ENCODE measurements around the gene SAMD14. TPM values are rescaled to one million over a fixed set of nuclear protein-coding genes. Genes with fewer than 3 reads are reported as not detected.

The SAMD14 gene
- total and polyA plus RNA-seq, 5 donors, result 2.4 to 4.0 (median 3.3) TPM

DNA sequence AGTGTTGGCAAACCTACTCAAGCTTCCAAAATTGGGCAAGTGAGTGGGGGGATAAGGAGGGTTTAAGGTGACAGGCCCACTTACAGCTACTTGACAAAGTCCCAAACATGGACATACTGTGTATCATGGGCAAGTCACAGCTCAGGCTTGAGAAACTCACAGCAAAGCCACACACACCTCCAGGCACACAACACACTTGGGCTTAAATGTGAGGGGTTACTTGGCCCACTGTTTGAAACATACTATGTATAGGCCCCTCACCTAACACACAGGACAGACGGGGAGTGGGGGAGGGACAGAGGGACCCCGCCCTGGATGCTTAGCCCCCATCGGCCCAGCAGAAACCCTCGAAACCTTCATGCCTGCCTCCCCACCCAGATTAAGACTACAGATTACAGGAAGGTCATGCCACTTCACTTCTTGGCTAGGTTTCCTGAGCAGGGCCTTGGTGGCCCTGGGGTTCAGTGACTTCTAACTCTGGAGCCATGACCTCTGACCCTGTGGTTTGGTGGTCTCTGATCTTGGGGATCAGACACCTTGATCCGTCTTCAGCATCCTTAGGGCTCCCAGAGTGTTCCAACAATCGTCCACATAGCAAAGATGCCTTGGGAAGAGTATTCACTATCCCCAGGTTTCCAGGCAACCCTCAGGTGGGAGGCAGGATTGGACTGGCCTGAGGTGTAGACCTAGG lies 2.3 kb upstream of the SAMD14 start:
- Histone ChIP-seq H3K27me3 (ENCODE audit: control insufficient read depth, insufficient read depth) (no peaks in the 10 kb centered on the region), H3K4me1 (ENCODE audit: control insufficient read depth, insufficient read depth, low read length) (peaks cover 10% of the 10 kb centered on the region), H3K9me3 (ENCODE audit: control insufficient read depth, low read length) (no peaks in the 10 kb centered on the region), H3K27ac (ENCODE audit: low read length) (peak overlapping the region; percentile 90), H3K4me3 (ENCODE audit: low read length) (no peak overlapping the region)
- DNase-seq, result peak in 2 of 3 donors; percentile 16 to 39
- ATAC-seq, result no peak
- WGBS, result 85% methylated on average over 6 of the region's 6 CpGs
- intact Hi-C loops (cut with DNase I), result loop anchor here in 1 of 4 donors (10.0 kb wide), 1 partner anchor 63 kb away; no protein-coding TSS in a partner anchor

DNA sequence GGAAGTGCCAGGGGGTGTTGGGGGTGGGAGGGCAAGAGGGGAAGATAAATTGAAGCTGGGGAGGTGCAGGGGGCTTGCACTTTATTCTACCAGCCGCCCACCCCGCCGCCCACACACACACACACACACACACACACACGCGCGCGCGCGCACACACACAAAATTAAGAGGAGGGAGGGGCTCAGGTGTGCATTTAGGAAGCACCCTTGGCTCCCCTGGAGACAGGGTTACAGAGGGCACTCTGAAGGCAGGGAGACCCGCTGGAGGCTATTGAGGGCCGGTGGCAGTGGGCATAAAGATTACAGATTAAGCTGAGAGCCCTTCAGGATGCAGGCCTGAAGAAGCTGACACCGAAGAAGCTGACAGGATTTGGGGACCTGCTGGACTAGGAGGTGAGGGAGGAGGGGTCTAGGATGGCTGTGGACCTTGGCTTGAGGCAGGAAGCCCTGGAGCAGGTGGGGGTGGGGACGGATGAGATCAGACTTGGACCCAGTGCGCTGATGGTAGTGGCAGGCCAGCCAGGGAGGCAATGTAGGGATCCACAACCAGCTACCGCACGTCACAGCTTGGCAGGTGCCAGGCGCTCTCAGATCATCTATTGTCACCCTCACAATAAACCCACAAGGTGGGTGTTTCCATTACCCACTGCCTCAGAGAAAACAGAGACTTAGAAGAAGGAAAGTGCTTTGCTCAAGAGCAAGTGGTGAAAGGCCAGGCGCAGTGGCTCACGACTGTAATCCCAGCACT lies 772 bp upstream of the SAMD14 start:
- no peaks in the 10 kb centered on the region for H3K27me3 ChIP-seq (ENCODE audit: control insufficient read depth, insufficient read depth)
- DNase-seq (peak in 2 of 3 donors; percentile 44 to 47), ATAC-seq (no peak)
- H3K9me3 ChIP-seq (ENCODE audit: control insufficient read depth, low read length), result no peaks in the 10 kb centered on the region
- peaks cover 10% of the 10 kb centered on the region for H3K4me1 ChIP-seq (ENCODE audit: control insufficient read depth, insufficient read depth, low read length)
- WGBS, result 54% methylated on average over 19 of the region's 19 CpGs
- intact Hi-C loops (cut with DNase I), result loop anchor here in 1 of 4 donors (10.0 kb wide), 1 partner anchor 64 kb away; no protein-coding TSS in a partner anchor
- no peak overlapping the region for H3K4me3 ChIP-seq (ENCODE audit: low read length)
- no peak overlapping the region for H3K27ac ChIP-seq (ENCODE audit: low read length)

DNA sequence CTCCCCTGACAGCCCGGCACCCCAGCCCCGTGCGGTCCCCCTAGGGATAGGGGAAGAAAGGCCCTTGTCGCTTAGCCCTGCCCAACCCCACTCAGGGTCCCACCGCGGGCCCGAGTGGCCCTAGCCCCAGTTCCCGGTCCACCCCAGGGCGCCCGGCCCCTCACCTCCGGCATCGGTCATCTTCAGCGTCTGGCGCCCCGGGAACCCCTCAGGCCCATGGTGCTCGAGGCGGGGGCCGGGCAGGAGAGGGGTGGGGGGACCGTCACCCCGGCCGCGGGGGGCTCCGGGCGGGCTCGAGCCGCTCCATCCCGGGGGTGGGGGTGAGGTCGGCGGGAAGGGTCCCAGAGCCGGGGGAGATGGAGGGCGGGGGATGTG lies 620 bp downstream of the SAMD14 start:
- peaks cover 10% of the 10 kb centered on the region for H3K4me1 ChIP-seq (ENCODE audit: control insufficient read depth, insufficient read depth, low read length)
- H3K9me3 ChIP-seq (ENCODE audit: control insufficient read depth, low read length), result no peaks in the 10 kb centered on the region
- ATAC-seq, result peak; percentile 1 to 22
- peak overlapping the region; percentile 74 for H3K4me3 ChIP-seq (ENCODE audit: low read length)
- peak in 1 of 3 donors; percentile 62 for DNase-seq
- H3K27ac ChIP-seq (ENCODE audit: low read length), result no peak overlapping the region
- WGBS, result 3% methylated on average over 31 of the region's 31 CpGs
- H3K27me3 ChIP-seq (ENCODE audit: control insufficient read depth, insufficient read depth), result no peaks in the 10 kb centered on the region
- intact Hi-C loops (cut with DNase I), result no loop called here

DNA sequence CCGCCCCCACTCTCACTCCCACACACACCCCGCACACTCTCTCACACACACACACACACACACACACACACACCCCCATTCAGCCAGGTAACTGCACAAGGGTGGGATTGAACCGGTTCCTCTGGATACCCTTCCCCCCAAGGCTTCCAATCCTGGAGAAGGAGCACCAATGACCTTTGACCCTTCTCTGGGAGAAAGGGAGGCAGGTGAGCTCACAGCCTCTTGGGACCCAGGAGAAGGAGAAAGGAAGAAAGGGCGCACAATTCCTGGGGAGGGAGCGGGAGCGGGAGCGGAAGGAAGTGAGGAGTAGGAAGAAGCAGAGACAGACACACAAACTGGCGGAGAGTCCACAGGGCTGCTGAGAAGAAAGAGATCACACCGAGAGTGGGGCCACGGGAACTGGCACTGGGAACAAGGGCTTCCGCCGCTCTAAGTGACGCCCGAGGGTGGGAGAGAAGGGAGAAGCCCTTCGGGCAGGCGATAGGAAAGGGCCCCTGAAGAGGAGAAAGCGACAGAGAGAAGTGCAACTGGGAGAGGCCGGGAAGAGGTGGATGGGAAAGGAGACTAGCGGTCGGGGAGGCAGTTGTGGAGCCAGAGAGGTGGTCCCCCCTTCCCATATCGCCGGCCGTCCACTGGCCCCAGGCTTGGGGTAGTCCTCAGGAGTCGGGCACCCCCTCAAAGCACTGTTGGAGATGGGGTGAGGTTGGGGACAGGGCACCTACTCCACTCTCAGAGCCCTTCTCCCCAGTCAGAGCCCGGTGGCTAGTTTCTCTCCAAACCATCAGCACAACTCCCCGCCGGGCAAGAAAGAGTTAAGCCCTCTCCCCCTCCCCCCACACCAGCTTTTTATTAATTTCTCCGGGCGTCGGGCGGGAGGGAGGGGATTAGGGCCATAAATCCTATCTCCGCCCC lies 1.3 kb downstream of the SAMD14 start:
- Histone ChIP-seq H3K27ac (ENCODE audit: low read length) (no peak overlapping the region), H3K9me3 (ENCODE audit: control insufficient read depth, low read length) (no peaks in the 10 kb centered on the region), H3K27me3 (ENCODE audit: control insufficient read depth, insufficient read depth) (no peaks in the 10 kb centered on the region), H3K4me3 (ENCODE audit: low read length) (peak overlapping the region; percentile 74), H3K4me1 (ENCODE audit: control insufficient read depth, insufficient read depth, low read length) (peaks cover 10% of the 10 kb centered on the region)
- ATAC-seq, result no peak
- DNase-seq, result peak in 2 of 3 donors; percentile 45 to 46
- intact Hi-C loops (cut with DNase I), result no loop called here
- WGBS, result 15% methylated on average over 32 of the region's 32 CpGs

DNA sequence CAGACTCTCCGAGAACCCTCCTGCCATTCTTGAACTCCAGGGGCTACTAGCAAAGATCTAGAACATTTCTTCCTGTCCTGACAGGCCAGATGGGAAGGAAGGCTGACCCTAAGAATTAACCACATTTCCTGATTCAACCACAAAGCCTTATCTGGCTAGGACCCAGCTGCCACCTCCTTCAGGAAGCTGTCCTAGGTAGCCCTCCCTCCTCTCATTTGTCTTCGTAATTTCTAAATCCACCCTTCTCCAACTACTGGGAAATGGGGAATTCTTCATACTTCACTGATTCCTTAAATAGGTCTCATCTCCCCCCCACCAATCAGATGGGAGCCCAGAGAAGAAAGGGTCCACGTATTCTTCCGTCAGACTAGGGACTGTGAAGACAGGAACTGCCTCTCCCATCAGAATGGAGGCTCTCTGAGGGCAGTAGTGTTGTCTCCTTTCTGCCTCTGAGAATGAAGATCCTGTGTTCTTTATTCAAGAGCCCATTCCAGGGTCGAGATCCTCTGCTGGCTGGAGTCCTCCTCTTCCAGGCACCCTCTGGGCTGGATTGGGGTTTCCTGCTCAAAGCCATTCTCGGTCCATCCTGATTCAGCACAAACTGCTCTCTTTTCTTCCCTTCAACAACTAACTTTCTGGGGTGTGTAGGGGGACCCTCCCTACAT lies 2.1 kb downstream of the SAMD14 start:
- H3K4me3 ChIP-seq (ENCODE audit: low read length), result no peak overlapping the region
- H3K9me3 ChIP-seq (ENCODE audit: control insufficient read depth, low read length), result no peaks in the 10 kb centered on the region
- DNase-seq (peak in 1 of 3 donors; percentile 11), ATAC-seq (no peak)
- intact Hi-C loops (cut with DNase I), result no loop called here
- peaks cover 8% of the 10 kb centered on the region for H3K4me1 ChIP-seq (ENCODE audit: control insufficient read depth, insufficient read depth, low read length)
- WGBS, result 61% methylated on average over 6 of the region's 6 CpGs
- H3K27ac ChIP-seq (ENCODE audit: low read length), result no peak overlapping the region
- H3K27me3 ChIP-seq (ENCODE audit: control insufficient read depth, insufficient read depth), result no peaks in the 10 kb centered on the region

DNA sequence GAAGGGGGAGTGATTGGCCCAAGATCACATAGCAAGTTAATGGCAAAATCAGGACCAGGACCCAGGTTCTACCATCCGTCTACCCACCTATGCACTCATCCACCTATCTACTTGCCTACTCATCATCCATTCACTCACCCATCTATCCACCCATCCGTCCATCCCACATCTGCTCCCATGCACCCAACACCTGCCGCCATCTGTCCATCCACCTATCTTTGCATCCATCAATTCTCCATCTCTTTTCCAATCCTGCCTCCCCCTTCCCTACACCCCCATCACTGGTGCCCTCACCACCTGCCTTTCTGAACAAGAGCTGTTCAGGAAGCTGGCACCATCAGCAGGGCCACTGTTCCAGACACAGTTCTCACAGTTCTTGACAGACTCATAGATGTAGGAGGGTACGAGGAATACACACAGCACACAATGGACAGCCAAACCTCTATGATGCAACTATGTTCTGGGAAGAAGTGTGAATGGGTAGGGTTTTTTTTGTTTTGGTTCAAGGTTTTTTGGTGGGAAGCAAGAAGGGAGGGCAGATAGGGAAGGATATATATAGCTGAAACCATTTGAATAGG lies 4.5 kb downstream of the SAMD14 start:
- WGBS, result 94% methylated on average over 4 of the region's 4 CpGs
- intact Hi-C loops (cut with DNase I), result no loop called here
- no peak for ATAC-seq
- H3K27me3 ChIP-seq (ENCODE audit: control insufficient read depth, insufficient read depth), result no peaks in the 10 kb centered on the region
- H3K4me1 ChIP-seq (ENCODE audit: control insufficient read depth, insufficient read depth, low read length), result peaks cover 7% of the 10 kb centered on the region
- H3K9me3 ChIP-seq (ENCODE audit: control insufficient read depth, low read length), result no peaks in the 10 kb centered on the region
- peak in 1 of 3 donors; percentile 15 for DNase-seq
- H3K27ac ChIP-seq (ENCODE audit: low read length), result no peak overlapping the region
- H3K4me3 ChIP-seq (ENCODE audit: low read length), result no peak overlapping the region

DNA sequence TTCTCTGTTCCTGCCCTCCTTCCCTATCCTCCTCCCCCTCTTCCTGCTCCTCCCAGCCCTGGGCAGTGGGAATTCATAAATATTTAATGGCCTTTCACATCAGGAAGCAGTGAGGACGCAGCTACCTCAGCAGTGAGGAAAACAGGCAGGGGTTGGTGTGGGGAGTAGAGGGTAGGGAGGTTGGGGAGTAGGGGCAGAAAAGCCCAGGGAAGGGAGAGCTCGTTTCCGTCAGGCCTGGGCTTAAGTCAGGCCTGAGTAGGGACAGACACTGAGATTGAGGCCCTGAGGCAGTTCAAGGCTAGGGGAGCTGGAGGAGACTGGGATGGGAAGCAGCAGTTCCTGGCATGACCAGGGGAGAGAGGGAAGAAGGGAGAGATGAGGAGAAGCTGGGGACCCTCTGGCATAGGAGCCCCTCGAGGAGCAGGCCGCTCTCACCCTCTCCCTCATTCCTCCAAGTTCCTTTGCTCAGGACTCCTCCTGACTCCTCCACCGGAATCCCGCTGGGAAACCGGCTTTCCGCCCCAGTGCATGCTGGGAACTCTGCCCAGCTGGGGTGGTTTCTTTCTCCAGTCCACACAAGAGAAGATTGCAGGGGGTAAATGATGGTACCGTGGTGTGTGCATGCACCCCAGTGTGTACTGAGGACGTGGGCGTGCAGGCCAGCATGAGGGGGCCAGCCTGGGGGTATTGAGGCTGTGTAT lies 6.2 kb downstream of the SAMD14 start:
- ATAC-seq, result peak in 1 of 2 donors; percentile 9
- no peak overlapping the region for H3K27ac ChIP-seq (ENCODE audit: low read length)
- peaks cover 5% of the 10 kb centered on the region for H3K4me1 ChIP-seq (ENCODE audit: control insufficient read depth, insufficient read depth, low read length)
- H3K27me3 ChIP-seq (ENCODE audit: control insufficient read depth, insufficient read depth), result no peaks in the 10 kb centered on the region
- no peak overlapping the region for H3K4me3 ChIP-seq (ENCODE audit: low read length)
- no peaks in the 10 kb centered on the region for H3K9me3 ChIP-seq (ENCODE audit: control insufficient read depth, low read length)
- intact Hi-C loops (cut with DNase I), result no loop called here
- 41% methylated on average over 12 of the region's 12 CpGs for WGBS
- peak in 2 of 3 donors; percentile 65 to 69 for DNase-seq

DNA sequence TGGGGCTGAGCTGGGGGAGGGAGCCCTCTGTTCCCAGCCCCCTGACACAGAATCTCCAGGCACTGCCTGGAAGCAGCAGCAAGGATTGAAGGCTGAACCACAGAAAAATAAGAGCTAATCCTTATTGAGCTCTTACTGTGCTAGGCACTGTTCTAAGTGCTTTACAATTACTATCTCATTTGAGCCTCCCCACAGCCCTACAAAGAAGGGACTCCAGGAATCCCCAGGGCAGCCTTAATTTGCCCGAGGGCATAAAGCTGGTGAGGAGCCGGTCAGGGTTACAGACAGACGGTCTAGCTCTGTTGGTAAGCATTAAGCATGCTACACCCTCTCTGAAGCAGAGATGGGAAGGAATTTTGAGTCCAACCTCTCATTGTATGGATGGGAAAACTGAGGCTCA lies 7.0 kb downstream of the SAMD14 start:
- no peak overlapping the region for H3K4me3 ChIP-seq (ENCODE audit: low read length)
- H3K27ac ChIP-seq (ENCODE audit: low read length), result no peak overlapping the region
- H3K9me3 ChIP-seq (ENCODE audit: control insufficient read depth, low read length), result no peaks in the 10 kb centered on the region
- DNase-seq (no peak), ATAC-seq (no peak)
- no peaks in the 10 kb centered on the region for H3K27me3 ChIP-seq (ENCODE audit: control insufficient read depth, insufficient read depth)
- intact Hi-C loops (cut with DNase I), result no loop called here
- H3K4me1 ChIP-seq (ENCODE audit: control insufficient read depth, insufficient read depth, low read length), result no peaks in the 10 kb centered on the region
- 93% methylated on average over 3 of the region's 3 CpGs for WGBS

DNA sequence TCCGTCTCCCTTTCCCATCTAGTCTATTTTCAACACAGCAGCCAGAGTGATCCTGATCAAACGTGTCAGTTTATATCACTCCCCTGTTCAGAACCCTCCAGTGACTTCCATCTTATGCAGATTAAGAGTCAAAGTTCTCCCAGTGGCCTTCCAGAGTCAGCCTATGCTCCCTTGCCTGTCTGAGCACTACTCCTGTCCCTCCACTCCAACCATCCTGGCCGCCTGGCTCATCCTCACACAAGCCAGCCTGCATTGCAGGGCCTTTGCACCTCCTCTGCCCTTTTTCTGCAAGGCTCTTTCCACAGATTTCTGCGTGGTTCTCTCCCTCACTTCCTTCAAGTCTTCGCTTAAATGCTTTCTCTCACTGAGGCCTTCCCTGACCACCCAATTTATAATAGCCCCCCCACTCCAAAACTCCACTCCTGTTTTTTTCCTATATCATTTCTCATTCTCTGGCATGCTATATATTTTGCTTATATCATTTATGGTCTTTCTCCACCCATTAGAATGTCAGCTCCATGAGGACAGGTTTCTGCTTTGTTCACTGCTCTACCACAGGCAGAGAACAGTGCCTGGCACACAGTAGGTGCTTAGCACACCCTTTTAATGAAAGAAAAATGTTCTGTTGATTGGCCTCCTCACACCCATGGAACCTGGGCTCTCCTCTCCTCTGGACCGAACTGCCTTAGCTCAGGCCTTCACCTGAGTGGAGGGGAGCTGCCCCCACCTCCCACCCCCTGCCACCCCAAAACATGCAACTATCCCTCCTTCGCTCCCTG lies 9.3 kb downstream of the SAMD14 start:
- Histone ChIP-seq H3K9me3 (ENCODE audit: control insufficient read depth, low read length) (no peaks in the 10 kb centered on the region), H3K27me3 (ENCODE audit: control insufficient read depth, insufficient read depth) (no peaks in the 10 kb centered on the region), H3K4me3 (ENCODE audit: low read length) (no peak overlapping the region), H3K27ac (ENCODE audit: low read length) (no peak overlapping the region), H3K4me1 (ENCODE audit: control insufficient read depth, insufficient read depth, low read length) (no peaks in the 10 kb centered on the region)
- WGBS, result 91% methylated on average over 7 of the region's 7 CpGs
- ATAC-seq, result no peak
- intact Hi-C loops (cut with DNase I), result no loop called here
- no peak for DNase-seq
